ENCODE measurements around the gene C6orf120. TPM values are rescaled to one million over a fixed set of nuclear protein-coding genes. Genes with fewer than 3 reads are reported as not detected.

The C6orf120 gene
- total and polyA plus RNA-seq, 9 of the 15 experiments (the other 6 are each of a cell fraction or from before 2014, with no cell fraction given): 7.7 to 44.9 (median 34.8) TPM

GRCh38 chr6:169701954-169702839 lies at the start of gene C6orf120, which contains the start of gene WDR27 (continued):
- TF ChIP-seq POLR2AphosphoS5 (IDR thresholded peaks at IDR 0.05; ENCODE audit: control insufficient read depth, insufficient read depth, low read depth, low read length) (peak; percentile 91), MTF1 (CRISPR knock-in tag; IDR thresholded peaks at IDR 0.05; ENCODE audit: borderline replicate concordance) (no peak), SRSF7 (optimal IDR thresholded peaks at IDR 0.05; ENCODE audit: low read depth, low read length) (no peak), FIP1L1 (IDR thresholded peaks at IDR 0.05; ENCODE audit: low read depth, low read length, poor library complexity, severe bottlenecking) (peak; percentile 73), MCM5 (IDR thresholded peaks at IDR 0.05; ENCODE audit: low read depth) (no peak), RB1 (IDR thresholded peaks at IDR 0.05; ENCODE audit: low read depth) (peak; percentile 52), SMARCC2 (IDR thresholded peaks at IDR 0.05; ENCODE audit: low read depth) (no peak), NR2F6 (CRISPR knock-in tag; IDR thresholded peaks at IDR 0.05) (no peak), ZNF277 (CRISPR knock-in tag; IDR thresholded peaks at IDR 0.05; ENCODE audit: borderline replicate concordance) (no peak), VEZF1 (CRISPR knock-in tag; IDR thresholded peaks at IDR 0.05) (peak; percentile 81), HIVEP1 (CRISPR knock-in tag; IDR thresholded peaks at IDR 0.05) (no peak), ZNF764 (CRISPR knock-in tag; IDR thresholded peaks at IDR 0.05; ENCODE audit: low read depth) (no peak), TOE1 (IDR thresholded peaks at IDR 0.05; ENCODE audit: borderline replicate concordance) (no peak; the same call in 1 of the 2 replicates), TOE1 (CRISPR knock-in tag; IDR thresholded peaks at IDR 0.05; ENCODE audit: borderline replicate concordance, low read depth) (no peak), MECOM (CRISPR knock-in tag; IDR thresholded peaks at IDR 0.05) (no peak), ZNF263 (CRISPR knock-in tag; IDR thresholded peaks at IDR 0.05; ENCODE audit: borderline replicate concordance) (no peak), HMG20A (CRISPR knock-in tag; conservative IDR thresholded peaks at IDR 0.05) (no peak), HMGXB4 (CRISPR knock-in tag; IDR thresholded peaks at IDR 0.05) (no peak; the same call in 1 of the 2 replicates), NCOR1 (IDR thresholded peaks at IDR 0.05) (peak; percentile 38), HDAC8 (tag; IDR thresholded peaks at IDR 0.05) (no peak; the same call in 1 of the 2 replicates), ETS2 (tag; IDR thresholded peaks at IDR 0.05; ENCODE audit: borderline replicate concordance, poor library complexity, severe bottlenecking) (no peak), THAP7 (CRISPR knock-in tag; IDR thresholded peaks at IDR 0.05) (no peak)

Measured in K562 (cell line).